ENCODE measurements around the gene IL5. TPM values are rescaled to one million over a fixed set of nuclear protein-coding genes. Genes with fewer than 3 reads are reported as not detected.
"Not testable (repeated sequence)": the region's sequence is repeated elsewhere in the genome, so short reads cannot be mapped to it uniquely, and the experiment has no call there.

Gene IL5
- total RNA-seq, result not detected

- H3K27ac ChIP-seq, result no peak within 1 kb of the TSS
- no peaks in the 10 kb centered on the region for H3K27me3 ChIP-seq
Measured at GRCh38 chr5:132543472-132544201, at the start of gene IL5. IL5 (minus strand) TSS chr5:132543522; CDS start chr5:132543478, 44 bp downstream.

GRCh38 chr5:132592521-132592920, 49.2 kb upstream of the IL5 start:
- H3K36me3 ChIP-seq, result peaks cover 0 to 91% (median 0%) of the 10 kb centered on the region in 3 donors
- H3K27ac ChIP-seq, result no peak overlapping the region
- no peaks in the 10 kb centered on the region for H3K9me3 ChIP-seq
- no peak for TF ChIP-seq CTCF (IDR thresholded peaks at IDR 0.05)
- TF ChIP-seq POLR2A (IDR thresholded peaks at IDR 0.05), result no peak
- DNase-seq, result no peak
- H3K4me1 ChIP-seq, result no peaks in the 10 kb centered on the region
- H3K4me3 ChIP-seq, result no peak overlapping the region
- H3K27me3 ChIP-seq, result no peaks in the 10 kb centered on the region

More at GRCh38 chr5:132543472-132544201, at the start of gene IL5:
- DNase-seq, result no peak
- TF ChIP-seq CTCF (IDR thresholded peaks at IDR 0.05) (no peak), POLR2A (IDR thresholded peaks at IDR 0.05) (no peak)
- H3K9me3 ChIP-seq, result no peaks in the 10 kb centered on the region
- no peaks in the 10 kb centered on the region for H3K4me1 ChIP-seq
- no peak within 1 kb of the TSS for H3K4me3 ChIP-seq
- no peaks in the 10 kb centered on the region for H3K36me3 ChIP-seq

- Histone ChIP-seq H3K36me3 (peaks cover 0 to 83% (median 0%) of the 10 kb centered on the region in 3 donors), H3K27me3 (no peaks in the 10 kb centered on the region), H3K4me3 (no peak overlapping the region), H3K27ac (no peak overlapping the region), H3K9me3 (no peaks in the 10 kb centered on the region), H3K4me1 (no peaks in the 10 kb centered on the region)
- TF ChIP-seq CTCF (IDR thresholded peaks at IDR 0.05) (peak in 1 of 6 experiments; percentile 9), POLR2A (IDR thresholded peaks at IDR 0.05) (no peak)
- DNase-seq, result no peak
Measured at GRCh38 chr5:132591145-132591544, 47.8 kb upstream of the IL5 start.

GRCh38 chr5:132589467-132589866, 46.1 kb upstream of the IL5 start:
- Histone ChIP-seq H3K27me3 (no peaks in the 10 kb centered on the region), H3K9me3 (no peaks in the 10 kb centered on the region), H3K4me1 (no peaks in the 10 kb centered on the region), H3K36me3 (peaks cover 0 to 68% (median 0%) of the 10 kb centered on the region in 3 donors), H3K27ac (no peak overlapping the region), H3K4me3 (no peak overlapping the region)
- no peak for DNase-seq
- TF ChIP-seq CTCF (IDR thresholded peaks at IDR 0.05), result no peak
- TF ChIP-seq POLR2A (IDR thresholded peaks at IDR 0.05), result no peak

GRCh38 chr5:132586063-132586462, 42.7 kb upstream of the IL5 start:
- TF ChIP-seq CTCF (IDR thresholded peaks at IDR 0.05) (no peak), POLR2A (IDR thresholded peaks at IDR 0.05) (no peak)
- peaks cover 0 to 59% (median 0%) of the 10 kb centered on the region in 3 donors for H3K36me3 ChIP-seq
- H3K27ac ChIP-seq, result no peak overlapping the region
- H3K27me3 ChIP-seq, result no peaks in the 10 kb centered on the region
- no peaks in the 10 kb centered on the region for H3K4me1 ChIP-seq
- no peaks in the 10 kb centered on the region for H3K9me3 ChIP-seq
- no peak for DNase-seq
- H3K4me3 ChIP-seq, result no peak overlapping the region

- H3K9me3 ChIP-seq, H3K4me3 ChIP-seq, H3K27me3 ChIP-seq, DNase-seq, H3K27ac ChIP-seq, H3K4me1 ChIP-seq: not testable (repeated sequence)
- H3K36me3 ChIP-seq, result peaks cover 0 to 58% (median 0%) of the 10 kb centered on the region in 3 donors
Measured at GRCh38 chr5:132584560-132584959, 41.2 kb upstream of the IL5 start.
